ENCODE results near the gene RDH13.

Gene RDH13

GRCh38 chr19:55044771-55045716, 17.9 kb downstream of the RDH13 start:
- H3K4me1 ChIP-seq (ENCODE audit: insufficient read depth, low read length) = peaks cover 24% of the 10 kb centered on the region
- H3K36me3 ChIP-seq (ENCODE audit: insufficient read depth, low read length) = peaks cover 45% of the 10 kb centered on the region
- H3K9ac ChIP-seq (ENCODE audit: low read depth, low read length) = no peak overlapping the region
- no peak for TF ChIP-seq EZH2 (IDR thresholded peaks at IDR 0.05; ENCODE audit: borderline replicate concordance, low read depth, low read length, severe bottlenecking)
- TF ChIP-seq CTCF (IDR thresholded peaks at IDR 0.05; ENCODE audit: borderline replicate concordance, extremely low read depth, low read length, poor library complexity, severe bottlenecking) = no peak
- no peak overlapping the region for H3K4me3 ChIP-seq (ENCODE audit: low read depth in 1 of 2, low read length in 2 of 2)
- H3K79me2 ChIP-seq (ENCODE audit: insufficient read depth, low read length) = peaks cover 4% of the 10 kb centered on the region; the same call in 1 of the 2 replicates
- H3K27ac ChIP-seq (ENCODE audit: low read length) = no peak overlapping the region
- ATAC-seq (ENCODE audit: insufficient read depth, low read depth) (no peak), DNase-seq (no peak)
- no peak overlapping the region for H3K4me2 ChIP-seq (ENCODE audit: insufficient read depth, low read length)
- H3K27me3 ChIP-seq (ENCODE audit: insufficient read depth, low read length, poor library complexity) = no peaks in the 10 kb centered on the region
- H4K20me1 ChIP-seq (ENCODE audit: insufficient read depth, low read length) = peaks cover 33% of the 10 kb centered on the region
- no peaks in the 10 kb centered on the region for H3K9me3 ChIP-seq (ENCODE audit: insufficient read depth, low read length, severe bottlenecking)
- no peak overlapping the region for H2AFZ ChIP-seq (ENCODE audit: low read depth, low read length)

GRCh38 chr19:55044286-55044685, 18.7 kb downstream of the RDH13 start:
- H3K36me3 ChIP-seq (ENCODE audit: insufficient read depth, low read length) = peaks cover 45% of the 10 kb centered on the region
- DNase-seq = no peak
- ATAC-seq (ENCODE audit: insufficient read depth, low read depth) = no peak

GRCh38 chr19:55042688-55043087, 20.3 kb downstream of the RDH13 start:
- Histone ChIP-seq H2AFZ (ENCODE audit: low read depth, low read length) (no peak overlapping the region), H3K4me2 (ENCODE audit: insufficient read depth, low read length) (peak overlapping the region; percentile 57), H4K20me1 (ENCODE audit: insufficient read depth, low read length) (peaks cover 27% of the 10 kb centered on the region)

More at GRCh38 chr19:55044286-55044685, 18.7 kb downstream of the RDH13 start:
- no peak overlapping the region for H3K4me3 ChIP-seq (ENCODE audit: low read depth in 1 of 2, low read length in 2 of 2)
- peaks cover 4% of the 10 kb centered on the region; the same call in 1 of the 2 replicates for H3K79me2 ChIP-seq (ENCODE audit: insufficient read depth, low read length)
- no peaks in the 10 kb centered on the region for H3K27me3 ChIP-seq (ENCODE audit: insufficient read depth, low read length, poor library complexity)
- no peak overlapping the region for H2AFZ ChIP-seq (ENCODE audit: low read depth, low read length)
- H3K9me3 ChIP-seq (ENCODE audit: insufficient read depth, low read length, severe bottlenecking) = no peaks in the 10 kb centered on the region
- no peak overlapping the region for H3K27ac ChIP-seq (ENCODE audit: low read length)
- TF ChIP-seq CTCF (IDR thresholded peaks at IDR 0.05; ENCODE audit: borderline replicate concordance, extremely low read depth, low read length, poor library complexity, severe bottlenecking) (no peak), EZH2 (IDR thresholded peaks at IDR 0.05; ENCODE audit: borderline replicate concordance, low read depth, low read length, severe bottlenecking) (no peak)
- H3K4me1 ChIP-seq (ENCODE audit: insufficient read depth, low read length) = peaks cover 24% of the 10 kb centered on the region
- no peak overlapping the region for H3K9ac ChIP-seq (ENCODE audit: low read depth, low read length)
- peaks cover 33% of the 10 kb centered on the region for H4K20me1 ChIP-seq (ENCODE audit: insufficient read depth, low read length)
- no peak overlapping the region for H3K4me2 ChIP-seq (ENCODE audit: insufficient read depth, low read length)

More at GRCh38 chr19:55042688-55043087, 20.3 kb downstream of the RDH13 start:
- Histone ChIP-seq H3K36me3 (ENCODE audit: insufficient read depth, low read length) (peaks cover 31% of the 10 kb centered on the region), H3K4me1 (ENCODE audit: insufficient read depth, low read length) (peaks cover 24% of the 10 kb centered on the region), H3K9me3 (ENCODE audit: insufficient read depth, low read length, severe bottlenecking) (no peaks in the 10 kb centered on the region), H3K79me2 (ENCODE audit: insufficient read depth, low read length) (peaks cover 11% of the 10 kb centered on the region), H3K4me3 (ENCODE audit: low read depth in 1 of 2, low read length in 2 of 2) (no peak overlapping the region), H3K27ac (ENCODE audit: low read length) (peak overlapping the region; percentile 68), H3K27me3 (ENCODE audit: insufficient read depth, low read length, poor library complexity) (no peaks in the 10 kb centered on the region), H3K9ac (ENCODE audit: low read depth, low read length) (no peak overlapping the region; the same call in 1 of the 2 replicates)
- TF ChIP-seq EZH2 (IDR thresholded peaks at IDR 0.05; ENCODE audit: borderline replicate concordance, low read depth, low read length, severe bottlenecking) (no peak), CTCF (IDR thresholded peaks at IDR 0.05; ENCODE audit: borderline replicate concordance, extremely low read depth, low read length, poor library complexity, severe bottlenecking) (no peak)
- DNase-seq (no peak), ATAC-seq (ENCODE audit: insufficient read depth, low read depth) (no peak)

All from DND-41 (cell line).